ENCODE results near the gene PTPN20.
A peak's percentile ranks its signal among the peaks of the same experiment; 100 is the strongest.
"Not testable (repeated sequence)": the region's sequence is repeated elsewhere in the genome, so short reads cannot be mapped to it uniquely, and the experiment has no call there.

PTPN20 gene

GRCh38 chr10:46925853-46926252 is 14.6 kb downstream of the PTPN20 start:
- peak; percentile 15 for TF ChIP-seq CTCF (IDR thresholded peaks at IDR 0.05; ENCODE audit: control insufficient read depth, insufficient read depth, low read depth, low read length, missing control alignments)
- H3K4me3 ChIP-seq (ENCODE audit: control insufficient read depth, low read depth, low read length); DNase-seq (ENCODE audit: low read depth): not testable (repeated sequence)

GRCh38 chr10:46928810-46929209 is 17.6 kb downstream of the PTPN20 start:
- not testable (repeated sequence) for DNase-seq (ENCODE audit: low read depth); H3K4me3 ChIP-seq (ENCODE audit: control insufficient read depth, low read depth, low read length)

GRCh38 chr10:46932383-46932782 is 21.2 kb downstream of the PTPN20 start:
- H3K4me3 ChIP-seq (ENCODE audit: control insufficient read depth, low read depth, low read length); DNase-seq (ENCODE audit: low read depth): not testable (repeated sequence)

GRCh38 chr10:46941091-46941490 is 29.9 kb downstream of the PTPN20 start:
- DNase-seq (ENCODE audit: low read depth); H3K4me3 ChIP-seq (ENCODE audit: control insufficient read depth, low read depth, low read length): not testable (repeated sequence)

GRCh38 chr10:46948687-46949518 is 37.7 kb downstream of the PTPN20 start:
- H3K4me3 ChIP-seq (ENCODE audit: control insufficient read depth, low read depth, low read length) = not testable (repeated sequence)

GRCh38 chr10:46952540-46952939 is 41.3 kb downstream of the PTPN20 start:
- not testable (repeated sequence) for H3K4me3 ChIP-seq (ENCODE audit: control insufficient read depth, low read depth, low read length); DNase-seq (ENCODE audit: low read depth)

More at GRCh38 chr10:46948687-46949518, 37.7 kb downstream of the PTPN20 start:
- DNase-seq (ENCODE audit: low read depth) = not testable (repeated sequence)

- DNase-seq (ENCODE audit: low read depth); H3K4me3 ChIP-seq (ENCODE audit: control insufficient read depth, low read depth, low read length): not testable (repeated sequence)
These were observed 49.5 kb downstream of the PTPN20 start for GRCh38 chr10:46960742-46961141.

GRCh38 chr10:46963356-46963755 is 52.1 kb downstream of the PTPN20 start:
- DNase-seq (ENCODE audit: low read depth) = not testable (repeated sequence)

GRCh38 chr10:46967013-46967412 is 55.8 kb downstream of the PTPN20 start:
- not testable (repeated sequence) for DNase-seq (ENCODE audit: low read depth); H3K4me3 ChIP-seq (ENCODE audit: control insufficient read depth, low read depth, low read length)

More at GRCh38 chr10:46963356-46963755, 52.1 kb downstream of the PTPN20 start:
- H3K4me3 ChIP-seq (ENCODE audit: control insufficient read depth, low read depth, low read length) = not testable (repeated sequence)

- H3K4me3 ChIP-seq (ENCODE audit: control insufficient read depth, low read depth, low read length); DNase-seq (ENCODE audit: low read depth): not testable (repeated sequence)
These were observed 69.0 kb downstream of the PTPN20 start for GRCh38 chr10:46980223-46980622.

- DNase-seq (ENCODE audit: low read depth); H3K4me3 ChIP-seq (ENCODE audit: control insufficient read depth, low read depth, low read length): not testable (repeated sequence)
These were observed 76.2 kb downstream of the PTPN20 start for GRCh38 chr10:46987233-46987924.

GRCh38 chr10:46992803-46993561 is 81.8 kb downstream of the PTPN20 start:
- TF ChIP-seq CTCF (IDR thresholded peaks at IDR 0.05; ENCODE audit: control insufficient read depth, insufficient read depth, low read depth, low read length, missing control alignments) = peak; percentile 59
- H3K4me3 ChIP-seq (ENCODE audit: control insufficient read depth, low read depth, low read length) = no peak overlapping the region
- peak; percentile 13 for DNase-seq (ENCODE audit: low read depth)
